Measurements from ENCODE around the gene SGMS2. TPM values are rescaled to one million over a fixed set of nuclear protein-coding genes. Genes with fewer than 3 reads are reported as not detected.
"Not testable (repeated sequence)": the region's sequence is repeated elsewhere in the genome, so short reads cannot be mapped to it uniquely, and the experiment has no call there.

Gene SGMS2
- total RNA-seq, 1 donor from 2014 or later, result 67.8 TPM

GRCh38 chr4:107901213-107901934, 76.6 kb downstream of the SGMS2 start:
- no peak for DNase-seq
- H3K27me3 ChIP-seq, result no peaks in the 10 kb centered on the region
- peaks cover 5% of the 10 kb centered on the region for H3K4me1 ChIP-seq
- H3K36me3 ChIP-seq, result peaks cover 8% of the 10 kb centered on the region
- intact Hi-C loops (cut with DNase I), result no loop called here
- H3K9me3 ChIP-seq, result no peaks in the 10 kb centered on the region
- no peak for TF ChIP-seq CTCF (IDR thresholded peaks at IDR 0.05)
- ATAC-seq, result no peak
- H3K4me3 ChIP-seq, result no peak overlapping the region
- H3K27ac ChIP-seq, result no peak overlapping the region

- no peaks in the 10 kb centered on the region for H3K27me3 ChIP-seq
- no peak overlapping the region for H3K27ac ChIP-seq
- ATAC-seq, result no peak
- H3K9me3 ChIP-seq, result no peaks in the 10 kb centered on the region
- intact Hi-C loops (cut with DNase I), result no loop called here
- H3K4me3 ChIP-seq, result no peak overlapping the region
- TF ChIP-seq CTCF (IDR thresholded peaks at IDR 0.05), result no peak
- DNase-seq, result no peak
- peaks cover 8% of the 10 kb centered on the region for H3K36me3 ChIP-seq
- H3K4me1 ChIP-seq, result no peaks in the 10 kb centered on the region
Observed at GRCh38 chr4:107902715-107903114, 78.0 kb downstream of the SGMS2 start.

GRCh38 chr4:107905082-107905481, 80.3 kb downstream of the SGMS2 start:
- H3K9me3 ChIP-seq; H3K27ac ChIP-seq; intact Hi-C loops (cut with DNase I); H3K4me3 ChIP-seq; ATAC-seq; H3K27me3 ChIP-seq; DNase-seq; H3K4me1 ChIP-seq: not testable (repeated sequence)
- peaks cover 14% of the 10 kb centered on the region for H3K36me3 ChIP-seq

GRCh38 chr4:107906458-107907100, 81.8 kb downstream of the SGMS2 start:
- no peak overlapping the region for H3K27ac ChIP-seq
- H3K9me3 ChIP-seq, result no peaks in the 10 kb centered on the region
- intact Hi-C loops (cut with DNase I), result no loop called here
- TF ChIP-seq CTCF (IDR thresholded peaks at IDR 0.05), result no peak
- DNase-seq (no peak), ATAC-seq (no peak)
- H3K27me3 ChIP-seq, result no peaks in the 10 kb centered on the region
- peaks cover 14% of the 10 kb centered on the region for H3K36me3 ChIP-seq
- no peak overlapping the region for H3K4me3 ChIP-seq
- no peaks in the 10 kb centered on the region for H3K4me1 ChIP-seq

GRCh38 chr4:107908377-107908776, 83.6 kb downstream of the SGMS2 start:
- intact Hi-C loops (cut with DNase I), result no loop called here
- TF ChIP-seq CTCF (IDR thresholded peaks at IDR 0.05), result no peak
- Histone ChIP-seq H3K27ac (no peak overlapping the region), H3K36me3 (peaks cover 10% of the 10 kb centered on the region), H3K9me3 (no peaks in the 10 kb centered on the region), H3K4me3 (no peak overlapping the region), H3K4me1 (no peaks in the 10 kb centered on the region), H3K27me3 (no peaks in the 10 kb centered on the region)
- no peak for DNase-seq
- no peak for ATAC-seq

- intact Hi-C loops (cut with DNase I), result loop anchor here (5.0 to 10.0 kb wide), 2 partner anchors 89 to 156 kb away; partner anchors contain the start of gene SGMS2
- Histone ChIP-seq H3K9me3 (no peaks in the 10 kb centered on the region), H3K27me3 (no peaks in the 10 kb centered on the region), H3K4me3 (no peak overlapping the region), H3K27ac (no peak overlapping the region), H3K4me1 (no peaks in the 10 kb centered on the region), H3K36me3 (peaks cover 6% of the 10 kb centered on the region)
- DNase-seq (no peak), ATAC-seq (peak; percentile 98)
- peak; percentile 83 for TF ChIP-seq CTCF (IDR thresholded peaks at IDR 0.05)
Observed at GRCh38 chr4:107913283-107913899, 88.7 kb downstream of the SGMS2 start.

All from upper lobe of right lung (tissue), 1 donor.